Keratinocyte (primary cell): Measurements from ENCODE around the gene UPP2. TPM values are rescaled to one million over a fixed set of nuclear protein-coding genes. Genes with fewer than 3 reads are reported as not detected.

ENCODE experiments used
- DNase-seq: peaks from one replicate; pipeline ENCODE4 v3.0.0-alpha.2; 2011; ENCODE audit warnings: low read depth, missing footprints, low spot score
- FAIRE-seq: peaks from 2 replicates; lab custom pipeline; 2011; peaks lifted over from hg19 to GRCh38; lab: Jason Lieb, UNC
- H2AFZ ChIP-seq: 2 replicates; pipeline ENCODE4 v1.6.0; 2012; ENCODE audit warnings: low read length, control low read depth, inconsistent platforms; ENCODE audit not compliant: control insufficient read depth
- H3K27ac ChIP-seq: 2 replicates; pipeline ENCODE4 v1.5.1; 2011; ENCODE audit warnings: low read length; ENCODE audit not compliant: control insufficient read depth, insufficient read depth
- H3K27me3 ChIP-seq: 3 replicates; pipeline ENCODE4 v1.6.0; 2011; ENCODE audit warnings: low read length; ENCODE audit not compliant: control insufficient read depth, insufficient read depth; ENCODE audit errors: extremely low read depth
- H3K36me3 ChIP-seq, 2 experiments: 2 replicates in 1 of 2; 3 replicates in 1 of 2; pipeline ENCODE4 v1.5.1; 2011; ENCODE audit warnings: low read length in 2 of 2, mild to moderate bottlenecking in 1 of 2; ENCODE audit not compliant: control insufficient read depth in 2 of 2, insufficient read depth in 2 of 2; ENCODE audit errors: extremely low read depth in 1 of 2
- H3K4me1 ChIP-seq: 3 replicates; pipeline ENCODE4 v1.5.1; 2011; ENCODE audit warnings: low read length; ENCODE audit not compliant: control insufficient read depth, insufficient read depth; ENCODE audit errors: extremely low read depth
- H3K4me2 ChIP-seq: 3 replicates; pipeline ENCODE4 v1.6.0; 2011; ENCODE audit warnings: low read depth, low read length; ENCODE audit not compliant: control insufficient read depth, insufficient read depth; ENCODE audit errors: extremely low read depth
- H3K4me3 ChIP-seq, 3 experiments: fragments of 200-600 bp in 1 of 3; sonication (generic) in 1 of 3; 2 replicates in 2 of 3; 3 replicates in 1 of 3; pipeline ENCODE4 v1.5.1; 2011 to 2016; ENCODE audit warnings: low read length in 3 of 3, mild to moderate bottlenecking in 3 of 3, control low read depth in 2 of 3, inconsistent platforms in 1 of 3, low read depth in 1 of 3, mixed read lengths in 1 of 3, mixed run types in 1 of 3, moderate library complexity in 1 of 3; ENCODE audit not compliant: control insufficient read depth in 2 of 3, insufficient read depth in 2 of 3; ENCODE audit errors: extremely low read depth in 1 of 3
- H3K79me2 ChIP-seq: 2 replicates; pipeline ENCODE4 v1.6.0; 2012; ENCODE audit warnings: low read length; ENCODE audit not compliant: control insufficient read depth, insufficient read depth
- H3K9ac ChIP-seq: 3 replicates; pipeline ENCODE4 v1.6.0; 2011; ENCODE audit warnings: low read length; ENCODE audit not compliant: control insufficient read depth, insufficient read depth; ENCODE audit errors: extremely low read depth
- H3K9me1 ChIP-seq: 3 replicates; pipeline ENCODE4 v1.6.0; 2011; ENCODE audit warnings: low read length; ENCODE audit not compliant: control insufficient read depth, insufficient read depth; ENCODE audit errors: extremely low read depth
- H3K9me3 ChIP-seq: 2 replicates; pipeline ENCODE4 v1.5.1; 2012; ENCODE audit warnings: low read depth, low read length; ENCODE audit not compliant: control insufficient read depth
- H4K20me1 ChIP-seq: 3 replicates; pipeline ENCODE4 v1.6.0; 2011; ENCODE audit warnings: low read length; ENCODE audit not compliant: control insufficient read depth, insufficient read depth; ENCODE audit errors: extremely low read depth
- CTCF ChIP-seq, 3 experiments: IDR thresholded peaks in 1 of 3; conservative IDR thresholded peaks in 1 of 3; optimal IDR thresholded peaks in 1 of 3; 2 replicates in 2 of 3; 3 replicates in 1 of 3; pipeline versions ENCODE3 to v1.5.1; 2011; ENCODE audit warnings: low read length in 3 of 3, mild to moderate bottlenecking in 3 of 3, moderate library complexity in 2 of 3, control low read depth in 1 of 3, inconsistent platforms in 1 of 3; ENCODE audit not compliant: insufficient read depth in 2 of 3; ENCODE audit errors: extremely low read depth in 1 of 3
- EZH2 ChIP-seq: IDR thresholded peaks from one replicate; pipeline ENCODE4 v1.6.1; 2012; ENCODE audit warnings: inconsistent platforms, mild to moderate bottlenecking, low read length, moderate library complexity
- dilution Hi-C: fragments of 300-500 bp; cut with MboI; formaldehyde crosslinking; loops from one replicate; pipeline ENCODE4 v1.7.0; 2020; ENCODE audit warnings: low sequenced_read_pairs; ENCODE audit not compliant: extremely low pct_ligation_motif_present
- polyA plus RNA-seq, 5 experiments: library from polyadenylated mRNA; depleted of rRNA in 3 of 5; stranded (reverse) in 3 of 5; stranded (forward) in 1 of 5; unstranded in 1 of 5; fragments of >200 nt; gene quantifications; 1 replicate in 1 of 5; 2 replicates in 3 of 5; 3 replicates in 1 of 5; pipeline versions ENCODE4 v1.2.1 to v1.2.3, GENCODE V29; 2011 to 2012; ENCODE audit warnings: missing spikeins in 2 of 5, low read depth in 1 of 5, low replicate concordance in 1 of 5

The UPP2 gene
- polyA plus RNA-seq, 1 donor (not counting 4 experiments of a cell fraction or from before 2014, with no cell fraction given): not detected

- Histone ChIP-seq H4K20me1 (no peaks in the 10 kb centered on the region), H2AFZ (no peak overlapping the region), H3K79me2 (no peaks in the 10 kb centered on the region), H3K4me3 (no peak overlapping the region), H3K36me3 (no peaks in the 10 kb centered on the region), H3K9me1 (no peaks in the 10 kb centered on the region), H3K9ac (no peak overlapping the region), H3K27me3 (peaks cover 21% of the 10 kb centered on the region), H3K4me1 (no peaks in the 10 kb centered on the region), H3K27ac (no peak overlapping the region), H3K9me3 (no peaks in the 10 kb centered on the region), H3K4me2 (no peak overlapping the region)
- no peak for TF ChIP-seq EZH2
- no peak for TF ChIP-seq CTCF (optimal IDR thresholded peaks at IDR 0.05 in 1 of 3, IDR thresholded peaks at IDR 0.05 in 1 of 3, conservative IDR thresholded peaks at IDR 0.05 in 1 of 3; ENCODE audit: extremely low read depth in 1 of 3, insufficient read depth in 2 of 3, low read length in 3 of 3)
- no peak for DNase-seq
- dilution Hi-C loops: no loop called here
- no peak for FAIRE-seq
Measured at GRCh38 chr2:158128168-158128973, 26.7 kb downstream of the UPP2 start.

- Histone ChIP-seq H3K9me1 (no peaks in the 10 kb centered on the region), H3K9me3 (no peaks in the 10 kb centered on the region), H3K9ac (no peak overlapping the region), H3K79me2 (no peaks in the 10 kb centered on the region), H3K27ac (no peak overlapping the region), H3K27me3 (peaks cover 21% of the 10 kb centered on the region), H3K36me3 (no peaks in the 10 kb centered on the region), H3K4me1 (no peaks in the 10 kb centered on the region), H4K20me1 (no peaks in the 10 kb centered on the region), H2AFZ (no peak overlapping the region), H3K4me2 (no peak overlapping the region), H3K4me3 (no peak overlapping the region)
- dilution Hi-C loops: no loop called here
- DNase-seq (no peak), FAIRE-seq (no peak)
- TF ChIP-seq CTCF (optimal IDR thresholded peaks at IDR 0.05 in 1 of 3, IDR thresholded peaks at IDR 0.05 in 1 of 3, conservative IDR thresholded peaks at IDR 0.05 in 1 of 3; ENCODE audit: extremely low read depth in 1 of 3, insufficient read depth in 2 of 3, low read length in 3 of 3) (no peak), EZH2 (no peak)
Measured at GRCh38 chr2:158129037-158129436, 27.4 kb downstream of the UPP2 start.
